Keratinocyte (primary cell): ENCODE data around the gene ABLIM1. TPM values are rescaled to one million over a fixed set of nuclear protein-coding genes. Genes with fewer than 3 reads are reported as not detected.

Experiments
- DNase-seq: peaks from one replicate; pipeline ENCODE4 v3.0.0-alpha.2; 2011; ENCODE audit warnings: low read depth, missing footprints, low spot score
- FAIRE-seq: peaks from 2 replicates; lab custom pipeline; 2011; peaks lifted over from hg19 to GRCh38; lab: Jason Lieb, UNC
- H2AFZ ChIP-seq: 2 replicates; pipeline ENCODE4 v1.6.0; 2012; ENCODE audit warnings: low read length, control low read depth, inconsistent platforms; ENCODE audit not compliant: control insufficient read depth
- H3K27ac ChIP-seq: 2 replicates; pipeline ENCODE4 v1.5.1; 2011; ENCODE audit warnings: low read length; ENCODE audit not compliant: control insufficient read depth, insufficient read depth
- H3K27me3 ChIP-seq: 3 replicates; pipeline ENCODE4 v1.6.0; 2011; ENCODE audit warnings: low read length; ENCODE audit not compliant: control insufficient read depth, insufficient read depth; ENCODE audit errors: extremely low read depth
- H3K36me3 ChIP-seq, 2 experiments: 2 replicates in 1 of 2; 3 replicates in 1 of 2; pipeline ENCODE4 v1.5.1; 2011; ENCODE audit warnings: low read length in 2 of 2, mild to moderate bottlenecking in 1 of 2; ENCODE audit not compliant: control insufficient read depth in 2 of 2, insufficient read depth in 2 of 2; ENCODE audit errors: extremely low read depth in 1 of 2
- H3K4me1 ChIP-seq: 3 replicates; pipeline ENCODE4 v1.5.1; 2011; ENCODE audit warnings: low read length; ENCODE audit not compliant: control insufficient read depth, insufficient read depth; ENCODE audit errors: extremely low read depth
- H3K4me2 ChIP-seq: 3 replicates; pipeline ENCODE4 v1.6.0; 2011; ENCODE audit warnings: low read depth, low read length; ENCODE audit not compliant: control insufficient read depth, insufficient read depth; ENCODE audit errors: extremely low read depth
- H3K4me3 ChIP-seq, 3 experiments: fragments of 200-600 bp in 1 of 3; sonication (generic) in 1 of 3; 2 replicates in 2 of 3; 3 replicates in 1 of 3; pipeline ENCODE4 v1.5.1; 2011 to 2016; ENCODE audit warnings: low read length in 3 of 3, mild to moderate bottlenecking in 3 of 3, control low read depth in 2 of 3, inconsistent platforms in 1 of 3, low read depth in 1 of 3, mixed read lengths in 1 of 3, mixed run types in 1 of 3, moderate library complexity in 1 of 3; ENCODE audit not compliant: control insufficient read depth in 2 of 3, insufficient read depth in 2 of 3; ENCODE audit errors: extremely low read depth in 1 of 3
- H3K79me2 ChIP-seq: 2 replicates; pipeline ENCODE4 v1.6.0; 2012; ENCODE audit warnings: low read length; ENCODE audit not compliant: control insufficient read depth, insufficient read depth
- H3K9ac ChIP-seq: 3 replicates; pipeline ENCODE4 v1.6.0; 2011; ENCODE audit warnings: low read length; ENCODE audit not compliant: control insufficient read depth, insufficient read depth; ENCODE audit errors: extremely low read depth
- H3K9me1 ChIP-seq: 3 replicates; pipeline ENCODE4 v1.6.0; 2011; ENCODE audit warnings: low read length; ENCODE audit not compliant: control insufficient read depth, insufficient read depth; ENCODE audit errors: extremely low read depth
- H3K9me3 ChIP-seq: 2 replicates; pipeline ENCODE4 v1.5.1; 2012; ENCODE audit warnings: low read depth, low read length; ENCODE audit not compliant: control insufficient read depth
- H4K20me1 ChIP-seq: 3 replicates; pipeline ENCODE4 v1.6.0; 2011; ENCODE audit warnings: low read length; ENCODE audit not compliant: control insufficient read depth, insufficient read depth; ENCODE audit errors: extremely low read depth
- CTCF ChIP-seq, 3 experiments: IDR thresholded peaks in 1 of 3; conservative IDR thresholded peaks in 1 of 3; optimal IDR thresholded peaks in 1 of 3; 2 replicates in 2 of 3; 3 replicates in 1 of 3; pipeline versions ENCODE3 to v1.5.1; 2011; ENCODE audit warnings: low read length in 3 of 3, mild to moderate bottlenecking in 3 of 3, moderate library complexity in 2 of 3, control low read depth in 1 of 3, inconsistent platforms in 1 of 3; ENCODE audit not compliant: insufficient read depth in 2 of 3; ENCODE audit errors: extremely low read depth in 1 of 3
- EZH2 ChIP-seq: IDR thresholded peaks from one replicate; pipeline ENCODE4 v1.6.1; 2012; ENCODE audit warnings: inconsistent platforms, mild to moderate bottlenecking, low read length, moderate library complexity
- dilution Hi-C: fragments of 300-500 bp; cut with MboI; formaldehyde crosslinking; loops from one replicate; pipeline ENCODE4 v1.7.0; 2020; ENCODE audit warnings: low sequenced_read_pairs; ENCODE audit not compliant: extremely low pct_ligation_motif_present
- polyA plus RNA-seq, 5 experiments: library from polyadenylated mRNA; depleted of rRNA in 3 of 5; stranded (reverse) in 3 of 5; stranded (forward) in 1 of 5; unstranded in 1 of 5; fragments of >200 nt; gene quantifications; 1 replicate in 1 of 5; 2 replicates in 3 of 5; 3 replicates in 1 of 5; pipeline versions ENCODE4 v1.2.1 to v1.2.3, GENCODE V29; 2011 to 2012; ENCODE audit warnings: missing spikeins in 2 of 5, low read depth in 1 of 5, low replicate concordance in 1 of 5

The ABLIM1 gene
- polyA plus RNA-seq, 1 donor (not counting 4 experiments of a cell fraction or from before 2014, with no cell fraction given): 55.2 TPM

DNA sequence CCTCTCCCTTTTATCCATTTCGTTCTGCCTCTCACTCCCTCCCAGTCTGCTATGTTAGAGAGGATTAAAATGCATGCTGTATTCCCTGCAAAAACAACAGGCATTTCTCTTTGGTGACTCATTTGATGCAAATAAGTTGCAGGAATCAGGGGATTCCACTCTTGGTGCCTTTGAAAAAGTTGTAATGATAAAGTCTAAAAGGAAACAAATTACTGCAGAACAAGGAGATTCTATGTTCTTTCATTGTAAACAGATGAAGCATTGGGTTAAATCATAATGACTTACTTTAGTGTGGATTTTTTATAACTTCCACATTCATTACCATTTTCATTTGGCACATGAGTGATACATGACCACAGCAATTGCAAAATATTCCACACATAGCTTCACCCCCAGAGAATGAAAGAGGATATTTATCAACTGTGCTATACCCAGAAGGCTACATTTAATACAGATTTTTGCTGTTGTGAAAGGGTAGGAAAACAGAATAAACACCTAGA is 33.4 kb upstream of the ABLIM1 start:
- H3K4me2 ChIP-seq: no peak overlapping the region
- dilution Hi-C loops: loop anchor here (10.0 kb wide), 1 partner anchor 137 kb away; no protein-coding TSS in a partner anchor
- FAIRE-seq: peak; percentile 55

GRCh38 chr10:114688786-114689185 is 30.7 kb upstream of the ABLIM1 start:
- FAIRE-seq: no peak

More for the DNA sequence above, 33.4 kb upstream of the ABLIM1 start:
- no peaks in the 10 kb centered on the region for H3K27me3 ChIP-seq
- H4K20me1 ChIP-seq: no peaks in the 10 kb centered on the region
- H3K79me2 ChIP-seq: no peaks in the 10 kb centered on the region
- no peaks in the 10 kb centered on the region for H3K9me3 ChIP-seq
- no peak overlapping the region for H2AFZ ChIP-seq
- no peak overlapping the region for H3K27ac ChIP-seq
- no peaks in the 10 kb centered on the region for H3K36me3 ChIP-seq
- H3K4me3 ChIP-seq: no peak overlapping the region
- peaks cover 8% of the 10 kb centered on the region for H3K4me1 ChIP-seq
- DNase-seq: no peak
- H3K9me1 ChIP-seq: no peaks in the 10 kb centered on the region
- TF ChIP-seq EZH2 (no peak), CTCF (optimal IDR thresholded peaks at IDR 0.05 in 1 of 3, IDR thresholded peaks at IDR 0.05 in 1 of 3, conservative IDR thresholded peaks at IDR 0.05 in 1 of 3; ENCODE audit: extremely low read depth in 1 of 3, insufficient read depth in 2 of 3, low read length in 3 of 3) (no peak)
- H3K9ac ChIP-seq: no peak overlapping the region

More at GRCh38 chr10:114688786-114689185, 30.7 kb upstream of the ABLIM1 start:
- Histone ChIP-seq H3K4me1 (peaks cover 32% of the 10 kb centered on the region), H3K27ac (no peak overlapping the region), H4K20me1 (no peaks in the 10 kb centered on the region), H2AFZ (no peak overlapping the region), H3K9me1 (no peaks in the 10 kb centered on the region), H3K36me3 (no peaks in the 10 kb centered on the region), H3K79me2 (no peaks in the 10 kb centered on the region), H3K27me3 (no peaks in the 10 kb centered on the region), H3K9me3 (no peaks in the 10 kb centered on the region), H3K4me2 (no peak overlapping the region), H3K4me3 (no peak overlapping the region), H3K9ac (no peak overlapping the region)
- dilution Hi-C loops: no loop called here
- no peak for DNase-seq
- no peak for TF ChIP-seq CTCF (optimal IDR thresholded peaks at IDR 0.05 in 1 of 3, IDR thresholded peaks at IDR 0.05 in 1 of 3, conservative IDR thresholded peaks at IDR 0.05 in 1 of 3; ENCODE audit: extremely low read depth in 1 of 3, insufficient read depth in 2 of 3, low read length in 3 of 3)
- no peak for TF ChIP-seq EZH2
